Progenitor cell of endocrine pancreas (in vitro differentiated cells): ENCODE data around the gene UMOD. TPM values are rescaled to one million over a fixed set of nuclear protein-coding genes. Genes with fewer than 3 reads are reported as not detected.

ENCODE experiments used
- DNase-seq: peaks from one replicate; pipeline ENCODE4 v3.0.0; 2021; ENCODE audit warnings: low spot score; ENCODE audit not compliant: unreplicated experiment
- H3K27ac Mint-ChIP-seq: 2 replicates; pipeline ENCODE4 v1.8.0; 2021; ENCODE audit warnings: mild to moderate bottlenecking, moderate library complexity, mixed read lengths
- H3K27me3 Mint-ChIP-seq: 2 replicates; pipeline ENCODE4 v1.8.0; 2021; ENCODE audit warnings: mixed read lengths
- H3K36me3 Mint-ChIP-seq: 2 replicates; pipeline ENCODE4 v1.8.0; 2022; ENCODE audit warnings: mixed read lengths; ENCODE audit not compliant: insufficient read depth
- H3K4me1 Mint-ChIP-seq: 2 replicates; pipeline ENCODE4 v1.8.0; 2021; ENCODE audit warnings: low read depth, mixed read lengths
- H3K4me3 Mint-ChIP-seq: 2 replicates; pipeline ENCODE4 v1.8.0; 2021; ENCODE audit warnings: low read depth, mild to moderate bottlenecking, moderate library complexity, mixed read lengths
- H3K9me3 Mint-ChIP-seq: 2 replicates; pipeline ENCODE4 v1.8.0; 2021; ENCODE audit warnings: low read depth, mixed read lengths
- total RNA-seq: library from RNA; stranded (reverse); gene quantifications from 2 replicates; pipeline ENCODE4 v1.2.1, GENCODE V29; 2021
- TF ChIP-seq, protein P1 (sequence below): fragments of 200-600 bp; sonication (generic); IDR thresholded peaks from one replicate; pipeline ENCODE4 v1.5.0; 2021; ENCODE audit warnings: antibody characterized with exemption, mild to moderate bottlenecking; ENCODE audit not compliant: unreplicated experiment

Gene UMOD
- total RNA-seq, 1 donor from 2014 or later: not detected

- DNase-seq: no peak
Observed at GRCh38 chr16:20349615-20350014, 2.9 kb downstream of the UMOD start.

DNA sequence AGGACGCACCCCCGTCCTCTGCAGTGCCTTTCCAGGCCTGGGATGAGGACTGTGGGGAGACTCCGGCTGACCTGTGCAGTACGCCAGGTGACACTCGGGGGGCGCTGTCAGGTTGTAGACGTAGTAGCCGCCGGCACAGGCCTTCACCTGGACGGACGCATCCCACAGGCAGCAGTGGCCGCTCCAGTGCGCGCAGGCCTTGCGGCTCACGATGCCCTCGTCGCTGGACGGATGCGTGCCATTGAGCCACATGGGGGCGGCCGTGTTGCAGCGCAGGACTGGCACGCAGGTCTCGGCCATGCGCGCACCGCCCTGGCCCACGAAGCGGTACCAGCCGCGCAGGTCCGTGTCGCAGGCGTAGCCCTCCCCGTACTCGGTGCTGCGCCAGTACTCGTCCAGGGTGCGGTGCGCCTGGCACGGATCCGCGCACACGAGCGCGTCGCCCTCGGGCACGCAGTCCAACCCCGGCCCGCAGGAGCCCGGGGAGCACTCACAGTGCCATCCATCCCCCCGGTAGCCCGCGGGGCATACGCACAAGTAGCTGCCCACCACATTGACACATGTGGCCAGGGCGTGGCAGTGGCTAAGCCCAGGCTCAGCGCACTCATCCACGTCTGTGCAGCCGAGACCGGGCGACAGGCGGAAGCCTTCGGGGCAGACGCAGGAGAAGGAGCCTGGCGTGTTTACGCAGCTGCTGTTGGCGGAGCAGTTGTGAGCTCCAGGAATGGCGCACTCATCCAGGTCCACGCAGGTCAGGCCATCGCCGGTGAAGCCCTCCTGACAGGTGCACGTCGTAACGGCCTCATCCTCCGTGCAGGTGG lies 3.9 kb downstream of the UMOD start:
- TF ChIP-seq, protein P1, sequence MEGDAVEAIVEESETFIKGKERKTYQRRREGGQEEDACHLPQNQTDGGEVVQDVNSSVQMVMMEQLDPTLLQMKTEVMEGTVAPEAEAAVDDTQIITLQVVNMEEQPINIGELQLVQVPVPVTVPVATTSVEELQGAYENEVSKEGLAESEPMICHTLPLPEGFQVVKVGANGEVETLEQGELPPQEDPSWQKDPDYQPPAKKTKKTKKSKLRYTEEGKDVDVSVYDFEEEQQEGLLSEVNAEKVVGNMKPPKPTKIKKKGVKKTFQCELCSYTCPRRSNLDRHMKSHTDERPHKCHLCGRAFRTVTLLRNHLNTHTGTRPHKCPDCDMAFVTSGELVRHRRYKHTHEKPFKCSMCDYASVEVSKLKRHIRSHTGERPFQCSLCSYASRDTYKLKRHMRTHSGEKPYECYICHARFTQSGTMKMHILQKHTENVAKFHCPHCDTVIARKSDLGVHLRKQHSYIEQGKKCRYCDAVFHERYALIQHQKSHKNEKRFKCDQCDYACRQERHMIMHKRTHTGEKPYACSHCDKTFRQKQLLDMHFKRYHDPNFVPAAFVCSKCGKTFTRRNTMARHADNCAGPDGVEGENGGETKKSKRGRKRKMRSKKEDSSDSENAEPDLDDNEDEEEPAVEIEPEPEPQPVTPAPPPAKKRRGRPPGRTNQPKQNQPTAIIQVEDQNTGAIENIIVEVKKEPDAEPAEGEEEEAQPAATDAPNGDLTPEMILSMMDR: no peak
- no peaks in the 10 kb centered on the region for H3K9me3 Mint-ChIP-seq
- H3K27ac Mint-ChIP-seq: no peak overlapping the region
- no peaks in the 10 kb centered on the region for H3K36me3 Mint-ChIP-seq
- no peak for DNase-seq
- peaks cover 6% of the 10 kb centered on the region for H3K27me3 Mint-ChIP-seq
- peaks cover 8% of the 10 kb centered on the region for H3K4me1 Mint-ChIP-seq
- H3K4me3 Mint-ChIP-seq: no peak overlapping the region

More at GRCh38 chr16:20349615-20350014, 2.9 kb downstream of the UMOD start:
- Mint-ChIP-seq H3K4me3 (no peak overlapping the region), H3K4me1 (peaks cover 8% of the 10 kb centered on the region), H3K27ac (no peak overlapping the region), H3K36me3 (no peaks in the 10 kb centered on the region), H3K27me3 (peaks cover 6% of the 10 kb centered on the region), H3K9me3 (no peaks in the 10 kb centered on the region)
- TF ChIP-seq, protein P1: no peak

GRCh38 chr16:20347666-20348364 lies 4.7 kb downstream of the UMOD start:
- Mint-ChIP-seq H3K27ac (no peak overlapping the region), H3K4me3 (no peak overlapping the region), H3K36me3 (no peaks in the 10 kb centered on the region), H3K9me3 (no peaks in the 10 kb centered on the region), H3K4me1 (peaks cover 2% of the 10 kb centered on the region), H3K27me3 (peaks cover 6% of the 10 kb centered on the region)
- TF ChIP-seq, protein P1: no peak
- DNase-seq: no peak

GRCh38 chr16:20344611-20345010 lies 7.9 kb downstream of the UMOD start:
- Mint-ChIP-seq H3K27ac (no peak overlapping the region), H3K9me3 (no peaks in the 10 kb centered on the region), H3K36me3 (no peaks in the 10 kb centered on the region), H3K4me3 (no peak overlapping the region), H3K4me1 (no peaks in the 10 kb centered on the region), H3K27me3 (peaks cover 3% of the 10 kb centered on the region)
- TF ChIP-seq, protein P1: no peak
- DNase-seq: no peak

DNA sequence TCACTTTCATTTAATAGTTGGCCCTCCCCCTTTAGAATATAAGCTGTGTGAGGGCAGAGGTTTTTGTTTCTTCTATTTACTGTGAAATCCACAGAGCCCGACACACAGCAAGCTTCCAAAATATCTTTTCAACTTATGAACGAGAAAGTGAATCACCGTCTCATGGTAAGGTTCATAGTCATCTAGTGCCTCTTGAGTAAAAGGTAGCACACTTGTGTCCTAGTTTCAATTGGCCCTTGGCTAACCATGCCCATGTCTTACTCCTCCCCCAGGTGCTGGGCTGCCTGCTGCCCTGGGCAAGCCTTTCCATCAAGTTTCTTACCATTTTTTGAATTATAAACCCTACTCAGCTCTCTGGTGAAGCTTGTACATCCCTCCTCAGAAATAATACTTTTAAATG lies 12.8 kb downstream of the UMOD start:
- no peak for DNase-seq
- Mint-ChIP-seq H3K27ac (no peak overlapping the region), H3K36me3 (no peaks in the 10 kb centered on the region), H3K4me1 (peaks cover 6% of the 10 kb centered on the region), H3K27me3 (peaks cover 3% of the 10 kb centered on the region), H3K9me3 (no peaks in the 10 kb centered on the region), H3K4me3 (no peak overlapping the region)
- TF ChIP-seq, protein P1: no peak
